GDM1 (cell line): Measurements from ENCODE around the gene CTTN.
"Not testable (repeated sequence)": the region's sequence is repeated elsewhere in the genome, so short reads cannot be mapped to it uniquely, and the experiment has no call there.

Experiments
- DNase-seq: peaks from one replicate; lab custom pipeline; 2025; lab: John Stamatoyannopoulos, UW

Gene CTTN

DNA sequence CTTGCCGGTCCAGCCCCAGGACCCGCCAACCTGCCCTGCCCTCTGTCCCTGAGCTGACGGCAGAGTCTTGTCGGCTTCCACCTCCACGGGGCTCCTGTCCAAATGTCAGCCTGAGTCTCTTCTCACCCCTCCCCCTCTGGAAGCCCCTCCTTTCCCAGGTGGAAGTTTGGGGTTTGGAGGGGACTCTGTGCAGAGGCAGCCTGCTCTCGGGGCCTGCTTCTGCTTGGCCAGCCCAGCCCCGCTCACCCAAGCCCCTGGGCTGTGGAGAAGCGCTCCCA is 31.0 kb downstream of the CTTN start:
- DNase-seq, result no peak

DNA sequence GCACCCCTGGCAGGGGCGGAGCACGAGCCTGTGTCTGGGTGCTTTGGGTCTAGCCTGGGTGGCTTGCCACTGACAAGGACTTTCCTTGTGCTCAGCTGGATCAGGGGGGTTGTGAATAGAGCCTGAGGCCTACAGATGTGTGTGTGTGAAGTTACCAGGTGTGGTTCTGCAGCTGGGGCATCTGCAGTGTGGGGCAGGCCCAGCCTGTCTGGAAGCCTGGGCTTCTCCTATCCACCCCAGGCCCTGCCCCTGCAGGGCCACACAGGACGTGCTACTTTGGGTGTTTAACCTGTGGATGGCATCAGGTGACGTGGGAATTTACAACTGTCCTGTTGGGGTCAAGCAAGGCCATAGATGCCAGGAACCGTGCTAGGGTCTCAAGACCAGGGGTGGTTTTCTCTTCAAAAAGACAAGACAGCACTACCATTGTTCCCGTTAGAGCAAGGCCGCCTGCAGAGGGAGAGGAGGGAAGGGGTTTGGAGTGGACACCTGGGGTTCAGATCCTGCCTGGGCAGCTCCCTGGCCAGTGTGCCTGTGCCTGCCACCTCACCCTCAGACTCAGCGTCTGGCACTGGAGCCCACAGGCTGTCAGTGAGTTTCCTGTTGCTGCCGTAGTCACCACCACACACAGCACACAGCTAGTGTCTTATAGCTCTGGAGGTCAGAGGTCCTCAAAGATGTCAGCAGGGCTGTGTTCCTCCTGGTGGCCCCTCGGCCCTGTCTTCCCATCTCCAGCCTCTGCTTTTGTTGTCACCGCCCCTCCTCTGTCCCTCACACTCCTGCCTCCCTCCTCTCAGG is 31.6 kb downstream of the CTTN start:
- no peak for DNase-seq

DNA sequence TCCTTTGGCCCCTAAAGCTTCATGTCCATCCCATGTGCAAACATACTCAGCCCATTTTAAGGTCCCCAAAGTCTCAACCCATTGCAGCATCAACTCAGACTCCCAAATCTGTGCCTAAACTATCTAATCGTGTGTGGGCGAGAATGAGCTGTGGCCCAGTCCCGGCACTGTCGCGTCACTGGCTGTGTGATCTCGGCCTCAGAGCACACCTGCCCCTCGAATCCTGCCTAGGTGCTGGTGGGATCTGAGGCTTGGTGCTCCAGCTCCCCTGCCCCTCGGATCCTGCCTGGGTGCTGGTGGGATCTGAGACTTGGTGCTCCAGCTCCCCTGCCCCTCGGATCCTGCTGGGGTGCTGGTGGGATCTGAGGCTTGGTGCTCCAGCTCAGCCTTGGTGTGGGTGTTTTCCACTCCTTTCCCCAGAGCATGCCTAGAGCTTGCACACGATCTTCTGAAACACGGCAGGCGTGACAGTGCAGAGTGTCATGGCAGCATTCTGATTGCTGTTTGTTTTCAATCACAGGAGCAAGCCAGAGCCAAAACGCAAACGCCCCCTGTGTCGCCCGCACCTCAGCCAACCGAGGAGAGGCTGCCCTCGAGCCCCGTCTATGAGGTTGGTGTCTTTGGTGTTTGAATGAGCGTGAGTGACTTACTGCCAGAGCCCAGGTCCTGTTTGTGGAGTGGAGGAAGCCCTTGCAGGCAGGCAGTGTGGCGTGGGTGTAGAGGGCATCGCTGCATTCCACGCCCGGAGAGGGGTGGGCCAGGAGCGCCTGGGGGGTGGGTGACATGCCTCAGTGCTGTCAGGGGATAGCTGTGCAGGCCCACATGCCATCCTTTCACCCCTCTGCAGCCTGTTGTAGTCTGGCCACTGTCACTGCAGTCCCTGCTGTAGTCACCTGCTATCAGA is 32.6 kb downstream of the CTTN start:
- no peak for DNase-seq

DNA sequence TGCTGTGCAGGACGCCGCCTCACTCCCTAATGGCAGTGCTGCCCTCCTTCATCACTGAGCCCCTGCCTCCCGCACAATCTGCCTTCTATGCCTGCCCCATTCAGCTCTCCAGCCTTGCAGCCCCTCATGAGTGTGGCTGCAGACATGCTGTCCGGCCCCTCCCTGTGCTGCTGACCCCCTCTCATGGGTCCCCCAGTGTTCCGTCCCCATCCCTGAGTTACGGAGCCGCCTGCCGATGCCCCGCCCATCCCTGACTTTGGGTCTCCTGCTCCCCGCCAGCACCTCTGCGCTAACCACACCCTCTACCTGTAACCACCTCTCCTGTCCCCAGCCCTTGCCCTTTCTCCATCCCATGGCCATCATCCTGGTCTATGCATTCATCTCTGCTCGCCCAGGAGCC is 33.3 kb downstream of the CTTN start:
- DNase-seq, result no peak

DNA sequence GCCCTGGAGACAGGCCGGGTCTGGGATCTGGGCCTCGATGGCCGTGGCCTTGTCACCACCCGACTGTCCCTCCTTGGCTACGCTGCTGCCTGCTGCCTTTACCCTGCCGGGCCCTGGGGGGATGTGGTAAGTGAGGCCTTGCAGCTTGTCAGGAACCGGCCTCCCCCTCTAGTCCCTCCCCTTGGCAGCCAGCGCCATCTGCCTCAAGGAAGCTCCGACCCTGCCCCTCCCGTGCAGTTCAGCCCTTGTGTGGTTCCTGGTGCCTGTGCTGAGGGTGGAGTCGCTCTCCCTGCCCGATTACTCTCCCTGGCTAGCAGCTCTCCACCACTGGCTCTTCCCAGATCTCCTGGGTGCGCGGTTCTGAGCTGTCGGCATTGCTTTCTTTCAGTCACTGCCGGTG is 33.7 kb downstream of the CTTN start:
- DNase-seq, result peak; percentile 84

DNA sequence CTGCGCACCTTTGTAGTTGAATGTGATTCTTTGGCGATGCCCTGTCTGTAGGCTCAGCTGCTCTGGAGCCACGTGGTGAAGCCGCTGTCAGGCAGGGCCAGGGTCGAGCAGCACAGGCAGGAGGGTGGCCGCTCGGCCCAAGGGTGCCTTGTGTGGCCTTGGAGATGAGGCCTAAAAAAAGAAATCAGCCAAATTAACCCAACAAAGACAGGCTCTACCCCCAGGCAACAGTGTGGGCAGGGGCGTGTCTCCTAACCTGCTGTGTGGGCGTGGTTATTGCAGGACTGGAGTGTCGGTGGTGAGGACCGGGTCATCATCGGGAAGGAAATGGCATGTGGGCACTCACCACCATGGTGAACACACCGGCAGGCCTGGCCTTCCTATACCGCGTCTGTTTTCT is 34.3 kb downstream of the CTTN start:
- no peak for DNase-seq

GRCh38 chr11:70433038-70433437 is 34.7 kb downstream of the CTTN start:
- DNase-seq, result no peak

DNA sequence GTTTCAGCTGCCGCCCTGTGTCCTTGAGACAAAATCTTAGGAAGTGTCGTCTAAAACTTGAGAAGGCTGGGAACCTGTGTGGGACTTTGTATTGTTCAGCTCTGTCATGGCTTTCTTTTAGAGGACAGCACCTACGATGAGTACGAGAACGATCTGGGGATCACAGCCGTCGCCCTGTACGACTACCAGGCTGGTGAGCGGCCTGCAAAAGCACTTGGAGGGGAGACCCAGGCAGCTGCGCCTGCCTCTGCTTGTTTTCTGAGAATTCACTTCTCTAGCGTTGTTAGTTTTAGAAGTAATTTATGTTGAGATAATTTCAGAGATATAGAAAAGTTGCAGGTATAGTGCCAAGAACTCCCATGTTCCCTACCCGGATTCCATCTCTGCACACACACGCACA is 35.2 kb downstream of the CTTN start:
- no peak for DNase-seq

DNA sequence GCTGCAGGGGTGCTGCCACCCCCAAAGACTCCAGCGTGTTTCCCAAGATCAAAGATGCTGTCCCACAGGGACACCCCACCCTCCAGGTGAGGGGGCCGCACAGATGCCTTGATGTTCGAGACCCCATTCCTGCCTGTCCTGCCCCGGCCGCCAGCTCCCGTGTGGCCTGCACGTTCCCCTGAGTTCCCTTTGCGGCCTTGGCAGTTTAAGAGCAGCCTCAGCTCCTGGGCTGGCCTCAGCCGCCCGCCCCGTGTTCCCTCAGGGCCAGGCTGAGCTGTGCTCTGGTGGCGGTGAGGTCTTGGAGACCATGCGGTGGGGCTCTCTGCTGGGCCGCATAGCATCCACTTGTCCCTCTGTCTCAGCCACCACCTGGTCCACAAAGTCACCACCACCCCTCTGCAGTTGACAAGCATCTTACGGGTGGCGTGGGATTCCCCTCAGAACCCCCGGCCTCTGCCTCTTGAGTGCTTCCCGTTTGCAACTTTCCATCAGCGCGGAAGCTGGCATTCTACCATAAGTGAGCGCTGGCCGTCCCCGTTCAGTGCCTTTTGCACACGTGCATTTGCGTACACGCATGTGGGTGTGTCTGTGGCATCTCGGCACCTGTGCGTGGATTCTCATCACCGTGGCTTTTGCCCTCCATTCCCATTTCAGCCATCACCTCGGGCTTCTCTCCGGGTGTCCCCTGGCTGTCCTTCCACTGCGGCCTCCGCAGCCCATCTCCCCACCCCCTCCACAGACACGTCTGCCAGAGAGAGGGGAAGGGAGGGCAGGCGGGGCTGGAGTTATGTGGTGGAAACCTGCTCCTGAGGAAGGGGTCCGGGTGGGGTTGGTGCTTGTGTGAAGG is 35.9 kb downstream of the CTTN start:
- no peak for DNase-seq

DNA sequence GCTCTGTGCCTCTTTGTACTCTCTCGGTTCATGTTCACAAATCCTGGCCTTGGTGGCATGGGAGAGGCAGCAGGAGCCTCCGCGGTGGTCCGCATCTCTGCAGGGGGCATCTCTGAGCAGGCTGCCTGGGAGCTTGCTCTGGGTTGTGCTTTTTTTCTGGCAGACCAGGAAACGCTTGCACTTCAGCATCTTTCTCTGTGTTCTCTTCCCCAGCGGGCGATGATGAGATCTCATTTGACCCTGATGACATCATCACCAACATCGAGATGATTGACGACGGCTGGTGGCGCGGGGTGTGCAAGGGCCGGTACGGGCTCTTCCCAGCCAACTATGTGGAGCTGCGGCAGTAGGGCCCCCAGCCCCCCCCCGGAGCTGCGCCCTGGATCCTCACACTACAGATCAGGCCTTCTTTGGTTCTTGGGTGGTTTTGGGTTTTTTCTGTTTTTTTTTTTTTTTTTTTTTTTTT is 36.5 kb downstream of the CTTN start:
- DNase-seq, result no peak

DNA sequence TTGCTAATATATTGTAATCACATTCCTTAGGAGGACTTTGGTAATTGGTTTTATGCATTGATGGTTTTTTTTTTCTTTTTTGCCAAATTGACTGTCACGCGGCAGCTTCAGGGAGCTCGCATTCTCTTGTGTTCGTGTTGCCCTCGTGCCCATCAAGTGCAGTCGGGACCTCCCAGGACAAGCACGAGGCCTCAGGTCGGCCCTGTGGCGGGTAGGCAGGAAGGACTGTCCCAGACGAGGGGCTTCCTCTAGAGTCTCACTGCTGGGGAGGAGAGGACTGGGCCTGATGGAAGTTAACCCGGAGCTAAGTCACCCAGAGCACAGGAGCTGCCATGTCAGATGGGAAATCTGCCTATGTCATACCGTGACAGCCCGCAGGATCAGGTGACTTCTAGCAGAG is 37.0 kb downstream of the CTTN start:
- no peak for DNase-seq

- no peak for DNase-seq
Observed at GRCh38 chr11:70435765-70436500, 37.6 kb downstream of the CTTN start.

GRCh38 chr11:70436501-70436860 is 38.2 kb downstream of the CTTN start:
- no peak for DNase-seq

- DNase-seq, result no peak
Observed at GRCh38 chr11:70437111-70437784, 38.9 kb downstream of the CTTN start.

- DNase-seq, result no peak
Observed at GRCh38 chr11:70440206-70440605, 41.9 kb downstream of the CTTN start.

DNA sequence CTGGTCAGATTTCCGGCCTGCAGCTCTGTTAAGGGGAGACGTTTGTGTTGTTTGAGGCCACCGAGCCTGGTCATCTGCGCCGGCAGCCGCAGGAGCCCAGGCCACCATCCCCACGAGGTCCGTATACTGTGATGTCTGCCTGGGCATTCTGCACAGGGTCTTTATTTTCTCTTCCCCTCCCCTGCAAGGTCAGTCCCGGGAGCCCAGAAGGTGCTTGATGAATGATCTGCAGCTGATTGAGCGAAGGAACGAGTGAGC is 45.4 kb downstream of the CTTN start:
- no peak for DNase-seq

DNA sequence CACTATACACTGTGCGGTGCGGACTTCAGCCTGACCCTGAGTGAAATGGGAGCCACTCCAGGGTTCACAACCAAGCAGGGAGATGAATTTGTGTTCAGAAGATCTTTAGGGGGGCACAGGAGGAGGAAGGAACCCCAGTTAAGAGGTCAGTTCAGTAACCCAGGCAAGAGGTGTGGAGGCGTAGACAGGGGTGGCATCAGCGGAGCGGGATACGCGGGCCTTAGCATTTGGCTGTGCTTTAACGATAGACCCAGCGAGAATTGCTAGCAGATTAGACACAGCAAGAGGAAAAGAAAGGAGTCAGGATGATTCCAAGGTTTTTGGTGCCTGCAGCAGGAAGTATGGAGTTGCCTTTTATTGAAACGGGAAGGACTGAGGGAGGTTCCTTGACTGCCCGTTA is 46.8 kb downstream of the CTTN start:
- DNase-seq, result no peak

DNA sequence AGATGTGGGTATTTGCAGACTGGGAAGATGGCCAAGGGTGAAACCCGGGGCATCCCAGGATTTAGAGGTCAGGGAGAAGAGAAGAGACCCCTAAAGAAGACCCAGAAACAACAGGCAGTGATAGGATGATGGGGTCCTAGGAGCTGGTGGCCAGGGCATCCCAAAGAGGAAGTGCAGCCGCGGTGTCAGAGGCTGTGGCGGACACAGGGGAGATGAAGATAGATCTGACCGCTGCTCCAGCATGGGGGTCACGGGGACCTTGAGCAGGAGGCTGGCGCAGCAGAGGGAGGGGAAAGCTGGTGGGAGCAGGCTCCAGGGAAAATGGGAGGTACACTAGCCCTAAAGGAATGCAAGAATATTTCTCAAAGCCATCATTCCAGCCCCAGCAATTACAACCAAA is 47.3 kb downstream of the CTTN start:
- DNase-seq, result no peak

DNA sequence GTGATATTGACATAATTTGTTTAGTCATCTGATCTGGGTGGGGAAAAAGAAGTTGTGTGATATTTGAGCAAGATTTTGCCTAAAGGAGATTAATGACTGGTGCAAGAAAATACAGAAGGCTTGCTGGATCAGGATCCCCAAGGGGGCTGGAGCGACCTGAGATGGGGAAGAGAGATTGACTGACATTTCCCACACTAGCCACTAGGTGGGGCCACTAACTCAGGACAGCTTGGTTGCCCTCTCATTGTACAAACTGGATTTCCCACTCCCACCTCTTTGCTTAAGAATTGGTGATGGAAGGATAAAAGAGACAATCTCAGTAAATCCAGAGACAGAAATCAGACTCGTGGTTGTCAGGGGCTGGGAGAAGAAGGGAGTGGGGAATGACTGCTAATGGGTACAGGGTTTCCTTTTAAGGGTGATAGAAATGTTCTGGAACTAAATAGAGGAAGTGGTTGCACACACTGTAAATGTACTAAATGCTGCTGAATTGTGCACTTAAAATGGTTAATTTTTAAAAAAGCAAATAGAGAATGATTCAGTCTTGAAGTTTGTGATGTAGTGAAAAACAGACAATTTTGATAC is 50.7 kb downstream of the CTTN start:
- DNase-seq, result no peak

DNA sequence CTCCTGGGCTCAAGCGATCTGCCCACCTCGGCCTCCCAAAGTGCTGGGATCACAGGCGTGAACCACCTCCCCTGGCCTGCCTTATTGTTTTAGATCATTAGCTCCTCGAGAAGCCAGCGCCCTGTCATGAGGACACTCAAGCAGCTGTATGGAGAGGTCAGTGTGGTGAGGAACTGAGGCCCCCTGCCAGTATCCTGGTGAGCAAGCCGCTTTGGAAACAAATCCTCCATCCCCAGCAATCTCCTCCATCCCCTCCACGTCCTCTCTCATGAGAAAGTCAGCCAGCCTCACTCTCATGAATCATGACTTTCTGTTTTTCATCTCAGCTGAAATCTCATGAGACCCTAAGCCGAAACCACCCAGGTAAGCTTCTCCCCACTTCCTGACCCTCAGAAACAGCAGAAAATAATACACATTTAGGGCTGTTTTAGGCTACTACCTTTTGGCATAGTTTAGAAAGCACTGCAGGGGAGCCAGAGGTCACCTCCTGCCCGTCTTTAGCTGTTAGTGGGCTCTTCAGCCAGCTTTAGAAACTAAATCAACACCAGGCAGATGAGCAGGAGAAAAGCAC is 56.0 kb downstream of the CTTN start:
- DNase-seq, result no peak

DNA sequence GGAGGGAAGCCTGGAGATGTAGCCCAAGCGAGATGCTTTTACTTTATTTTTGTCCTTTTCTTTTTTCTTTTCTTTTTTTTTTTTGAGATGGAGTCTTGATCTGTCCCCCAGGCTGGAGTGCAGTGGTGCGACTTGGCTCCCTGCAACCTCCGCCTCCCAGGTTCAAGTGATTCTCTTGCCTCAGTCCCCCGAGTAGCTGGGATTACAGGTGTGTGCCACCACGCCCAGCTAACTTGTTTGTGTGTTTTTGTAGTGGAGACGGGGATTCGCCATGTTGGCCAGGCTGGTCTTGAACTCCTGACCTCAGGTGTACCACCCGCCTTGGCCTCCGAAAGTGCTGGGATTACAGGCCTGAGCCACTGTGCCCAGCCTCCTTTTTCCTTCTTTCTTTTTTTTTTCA is 56.5 kb downstream of the CTTN start:
- DNase-seq, result not testable (repeated sequence)
